D721Med (cell line): Measurements from ENCODE around the gene ZBTB3.
A peak's percentile ranks its signal among the peaks of the same experiment; 100 is the strongest.
"Not testable (repeated sequence)": the region's sequence is repeated elsewhere in the genome, so short reads cannot be mapped to it uniquely, and the experiment has no call there.

Source experiments
- DNase-seq: peaks from one replicate; pipeline ENCODE4 v3.0.0; 2011; ENCODE audit warnings: low spot score; ENCODE audit not compliant: insufficient read length
- FAIRE-seq: peaks from 2 replicates; lab custom pipeline; 2011; peaks lifted over from hg19 to GRCh38; lab: Jason Lieb, UNC
- TF ChIP-seq, protein P1 (sequence below): IDR thresholded peaks from 2 replicates; pipeline ENCODE4 v1.5.1; 2012; ENCODE audit warnings: mild to moderate bottlenecking, control low read depth; ENCODE audit not compliant: insufficient read depth; ENCODE audit errors: missing control alignments

The ZBTB3 gene

DNA sequence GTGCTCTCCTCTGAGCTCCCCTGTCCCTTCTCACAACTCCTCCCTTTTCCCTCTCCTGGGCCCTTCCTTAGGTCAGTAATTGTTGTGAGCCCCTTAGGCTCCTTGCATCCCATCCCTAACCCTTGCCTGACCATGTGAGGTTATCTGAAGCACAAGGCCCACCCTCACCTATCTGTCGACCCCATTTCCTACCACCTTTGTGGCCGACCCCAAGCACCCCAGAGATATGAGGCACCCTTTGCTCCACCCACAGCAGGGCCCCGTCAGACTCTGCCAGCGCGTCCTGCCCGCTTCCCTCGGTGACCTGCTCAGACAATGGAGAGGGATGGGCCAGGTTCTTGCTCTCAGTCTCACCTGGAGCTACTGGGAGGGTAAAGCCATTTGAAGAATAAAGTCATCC is 45.2 kb downstream of the ZBTB3 start:
- TF ChIP-seq, protein P1, sequence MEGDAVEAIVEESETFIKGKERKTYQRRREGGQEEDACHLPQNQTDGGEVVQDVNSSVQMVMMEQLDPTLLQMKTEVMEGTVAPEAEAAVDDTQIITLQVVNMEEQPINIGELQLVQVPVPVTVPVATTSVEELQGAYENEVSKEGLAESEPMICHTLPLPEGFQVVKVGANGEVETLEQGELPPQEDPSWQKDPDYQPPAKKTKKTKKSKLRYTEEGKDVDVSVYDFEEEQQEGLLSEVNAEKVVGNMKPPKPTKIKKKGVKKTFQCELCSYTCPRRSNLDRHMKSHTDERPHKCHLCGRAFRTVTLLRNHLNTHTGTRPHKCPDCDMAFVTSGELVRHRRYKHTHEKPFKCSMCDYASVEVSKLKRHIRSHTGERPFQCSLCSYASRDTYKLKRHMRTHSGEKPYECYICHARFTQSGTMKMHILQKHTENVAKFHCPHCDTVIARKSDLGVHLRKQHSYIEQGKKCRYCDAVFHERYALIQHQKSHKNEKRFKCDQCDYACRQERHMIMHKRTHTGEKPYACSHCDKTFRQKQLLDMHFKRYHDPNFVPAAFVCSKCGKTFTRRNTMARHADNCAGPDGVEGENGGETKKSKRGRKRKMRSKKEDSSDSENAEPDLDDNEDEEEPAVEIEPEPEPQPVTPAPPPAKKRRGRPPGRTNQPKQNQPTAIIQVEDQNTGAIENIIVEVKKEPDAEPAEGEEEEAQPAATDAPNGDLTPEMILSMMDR = no peak
- FAIRE-seq (no peak), DNase-seq (no peak)

DNA sequence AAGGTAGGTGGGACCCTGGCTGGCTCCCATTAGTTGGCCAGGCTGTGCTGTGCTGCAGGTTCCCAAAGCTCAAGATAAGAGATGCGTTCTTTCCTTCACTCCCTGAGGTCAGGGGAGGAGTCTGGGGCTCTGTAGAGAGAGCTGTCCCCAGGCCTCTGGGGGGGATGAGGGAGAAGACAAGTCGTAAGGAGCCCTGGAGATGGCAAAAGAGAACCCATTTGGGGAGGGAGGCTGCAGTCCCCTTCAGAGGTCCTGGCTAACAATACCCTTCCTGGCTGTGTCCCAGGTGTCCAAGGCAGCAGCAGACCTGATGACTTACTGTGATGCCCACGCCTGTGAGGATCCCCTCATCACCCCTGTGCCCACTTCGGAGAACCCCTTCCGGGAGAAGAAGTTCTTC is 45.6 kb downstream of the ZBTB3 start:
- FAIRE-seq (no peak), DNase-seq (no peak)
- TF ChIP-seq, protein P1 = no peak

DNA sequence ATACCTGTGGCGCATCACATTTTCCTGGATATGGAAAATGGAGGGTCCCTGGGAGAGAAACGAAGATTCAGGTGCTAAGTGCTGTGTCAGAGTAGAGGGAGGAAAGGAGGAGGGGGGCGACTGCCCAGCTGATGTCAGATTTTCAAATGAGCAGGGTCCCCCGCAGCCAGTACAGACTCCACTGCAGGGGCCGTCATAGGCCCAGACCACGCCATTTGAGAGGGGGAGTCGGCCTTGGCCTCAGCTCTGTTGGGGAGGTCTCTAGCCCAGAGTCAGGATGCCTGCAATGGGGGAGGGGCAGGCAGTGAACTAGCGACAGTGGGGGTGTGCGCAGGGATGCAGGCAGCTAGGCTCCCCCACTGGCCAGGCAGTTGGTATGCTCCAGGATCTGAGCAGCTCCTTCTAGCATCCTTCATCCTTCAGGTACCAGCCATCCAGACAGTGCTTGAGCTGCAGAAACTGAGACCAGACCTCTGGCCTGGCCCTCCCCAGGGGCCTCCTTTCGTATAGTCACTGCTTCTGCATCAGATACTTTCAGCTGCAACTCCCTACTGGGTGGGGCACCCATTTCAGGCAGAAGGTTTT is 46.6 kb downstream of the ZBTB3 start, which contains the start of the genes BSCL2 and GNG3:
Gene BSCL2 (minus strand): TSS at position 148 of the 585 bp plus-strand sequence. CDS start 229 bp downstream, outside the sequence.
Gene GNG3 (plus strand): TSS at position 400 of the 585 bp plus-strand sequence. CDS start 620 bp downstream, outside the sequence.
- DNase-seq (no peak), FAIRE-seq (no peak)
- TF ChIP-seq, protein P1 = no peak

DNA sequence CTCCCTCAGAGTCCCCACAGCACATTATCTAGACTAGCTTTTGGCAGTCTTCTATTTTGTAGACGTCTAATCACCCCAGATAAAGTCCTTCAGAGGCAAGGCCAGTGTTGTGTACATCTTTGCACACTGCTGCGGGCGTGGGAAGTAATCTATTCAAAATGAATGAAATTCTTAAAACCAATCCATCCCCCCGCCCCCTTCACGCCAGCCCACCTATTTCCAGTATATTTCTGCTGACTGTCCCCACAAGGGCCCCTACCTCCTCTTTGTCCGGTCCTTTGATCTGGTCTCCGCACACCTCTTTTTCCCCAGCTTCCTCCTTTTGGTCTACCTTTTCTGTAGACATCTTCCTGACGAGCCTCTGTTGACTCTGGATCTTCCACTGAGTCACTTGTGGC is 47.1 kb downstream of the ZBTB3 start:
- TF ChIP-seq, protein P1 = no peak
- FAIRE-seq = no peak
- DNase-seq = no peak

DNA sequence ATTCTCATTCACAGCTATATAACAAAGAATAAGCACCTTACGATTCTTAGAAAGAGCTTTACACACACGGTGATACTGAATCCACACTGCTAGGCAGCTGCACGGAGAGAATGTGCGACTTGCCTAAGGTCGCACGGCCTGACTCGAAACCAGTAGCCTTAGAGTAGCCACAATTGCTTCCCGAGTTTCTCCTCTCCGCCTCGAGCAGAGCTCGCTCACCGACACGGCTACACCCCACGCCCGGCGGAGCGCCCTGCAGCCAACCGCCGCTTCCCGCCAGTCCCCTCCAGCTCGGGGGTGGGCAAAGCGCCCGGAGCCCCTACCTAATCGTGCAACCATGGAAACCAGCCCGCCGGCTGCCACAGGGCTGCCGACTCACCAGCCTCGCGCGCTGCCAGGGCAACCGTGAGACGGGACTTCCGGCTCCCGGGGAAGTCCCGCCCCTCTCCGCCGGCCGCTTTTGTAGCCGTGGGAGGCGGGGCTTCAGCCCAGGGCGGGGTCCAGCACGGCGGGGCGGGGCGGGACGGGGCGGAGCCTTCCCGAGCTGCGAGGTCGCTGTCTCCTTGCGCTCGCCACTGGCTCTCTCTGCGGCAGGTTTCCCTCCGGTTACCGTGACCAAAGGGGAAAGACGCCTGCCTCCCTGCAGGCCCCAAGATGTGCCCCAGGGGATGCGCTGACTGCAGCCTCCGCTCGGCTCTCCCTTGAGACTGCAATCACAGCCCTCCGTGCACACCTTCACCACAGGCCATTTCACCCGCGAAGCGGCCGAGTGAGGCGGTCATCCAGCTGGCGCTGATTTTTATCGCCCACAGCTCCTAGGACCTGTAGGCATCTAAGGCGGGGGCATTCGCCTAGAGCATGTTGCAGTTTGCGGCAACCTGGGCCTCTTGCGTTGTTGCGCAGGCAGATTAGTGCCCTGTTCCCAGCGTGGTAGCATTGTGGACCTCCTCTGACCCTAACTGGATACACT is 47.8 kb downstream of the ZBTB3 start:
- DNase-seq (peak; percentile 84), FAIRE-seq (no peak)
- TF ChIP-seq, protein P1 = no peak

DNA sequence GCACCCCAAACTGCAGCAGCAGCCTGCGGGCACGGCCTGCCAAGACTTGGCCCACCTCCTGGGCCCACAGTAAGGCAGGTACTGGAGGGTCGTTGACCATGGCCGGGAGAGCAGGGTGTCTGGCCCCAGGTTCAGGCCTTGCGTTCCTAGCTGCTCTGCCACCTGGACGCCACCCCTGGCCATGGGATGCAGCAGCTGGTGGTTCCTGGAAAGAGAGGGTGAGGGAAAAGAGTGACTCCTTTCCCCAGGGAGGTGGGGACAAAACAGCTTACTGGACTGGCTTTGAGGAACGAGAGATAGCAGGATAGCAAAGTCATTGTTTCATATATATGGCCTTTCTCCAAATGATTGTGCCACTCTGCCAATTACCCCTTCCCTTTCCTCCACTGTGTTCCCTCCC is 48.5 kb downstream of the ZBTB3 start:
- no peak for DNase-seq
- TF ChIP-seq, protein P1 = no peak
- FAIRE-seq = no peak

DNA sequence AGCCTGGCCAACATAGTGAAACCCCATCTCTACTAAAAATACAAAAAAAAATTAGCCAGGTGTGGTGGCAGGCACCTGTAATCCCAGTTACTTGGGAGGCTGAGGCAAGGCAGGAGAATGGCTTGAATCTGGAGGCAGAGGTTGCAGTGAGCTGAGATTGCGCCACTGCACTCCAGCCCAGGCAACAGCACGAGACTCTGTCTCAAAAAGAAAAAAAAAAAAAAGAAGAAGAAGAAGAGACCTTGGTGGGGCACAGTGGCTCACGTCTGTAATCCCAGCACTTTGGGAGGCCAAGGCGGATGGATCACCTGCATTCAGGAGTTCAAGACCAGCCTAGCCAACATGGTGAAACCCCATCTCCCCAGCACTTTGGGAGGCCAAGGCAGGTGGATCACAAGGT is 50.0 kb downstream of the ZBTB3 start:
- not testable (repeated sequence) for DNase-seq, FAIRE-seq
